Measurements from ENCODE around the gene TMPRSS11D.

- TF ChIP-seq NR3C1 (CRISPR knock-in tag; IDR thresholded peaks at IDR 0.05) (no peak), SRF (IDR thresholded peaks at IDR 0.05; ENCODE audit: low read depth, low read length) (no peak), CTCF (CRISPR knock-in tag; IDR thresholded peaks at IDR 0.05) (peak; percentile 13; the same call in 1 of the 2 replicates), BRD4 (CRISPR knock-in tag; IDR thresholded peaks at IDR 0.05) (no peak), MZF1 (CRISPR knock-in tag; IDR thresholded peaks at IDR 0.05; ENCODE audit: borderline replicate concordance) (no peak), KLF16 (CRISPR knock-in tag; IDR thresholded peaks at IDR 0.05) (no peak), ZBTB33 (CRISPR knock-in tag; IDR thresholded peaks at IDR 0.05) (no peak), JARID2 (CRISPR knock-in tag; IDR thresholded peaks at IDR 0.05; ENCODE audit: insufficient replicate concordance) (no peak), HBP1 (CRISPR knock-in tag; IDR thresholded peaks at IDR 0.05; ENCODE audit: low read depth) (no peak), EP300 (IDR thresholded peaks at IDR 0.05; ENCODE audit: low read depth in 2 of 2, low read length in 2 of 2) (no peak), EP300 (CRISPR knock-in tag; IDR thresholded peaks at IDR 0.05; ENCODE audit: borderline replicate concordance) (no peak), MTA3 (CRISPR knock-in tag; IDR thresholded peaks at IDR 0.05) (no peak), EZH2 (conservative IDR thresholded peaks at IDR 0.05; ENCODE audit: low read depth, low read length) (no peak), IRF2 (CRISPR knock-in tag; IDR thresholded peaks at IDR 0.05) (no peak)
Measured at GRCh38 chr4:67892905-67893304, 9.1 kb upstream of the TMPRSS11D start.
